ENCODE data around the gene NT5DC2.

- no peak for TF ChIP-seq POLR2A (IDR thresholded peaks at IDR 0.05)
- no peak for TF ChIP-seq CTCF (IDR thresholded peaks at IDR 0.05)
Observed at GRCh38 chr3:52527039-52527731, 6.5 kb downstream of the NT5DC2 start.

Data from testis (tissue), 2 donors.